Measurements from ENCODE around the gene ANTXR2.

- TF ChIP-seq POLR2A (IDR thresholded peaks at IDR 0.05; ENCODE audit: extremely low read depth, insufficient read length), result no peak
- TF ChIP-seq CTCF (IDR thresholded peaks at IDR 0.05; ENCODE audit: low read depth, low read length), result no peak
- TF ChIP-seq MAX (IDR thresholded peaks at IDR 0.05; ENCODE audit: low read depth, low read length), result no peak
- TF ChIP-seq MYC (IDR thresholded peaks at IDR 0.05; ENCODE audit: low read depth, low read length), result no peak
Measured at GRCh38 chr4:80098635-80099034, 25.6 kb upstream of the ANTXR2 start.
